Activated CD8-positive, alpha-beta memory T cell treated with anti-CD3 and anti-CD28 coated beads for 36 hours (primary cell): ENCODE results near the gene ZFR. TPM values are rescaled to one million over a fixed set of nuclear protein-coding genes. Genes with fewer than 3 reads are reported as not detected.

ENCODE experiments used
- CTCF ChIA-PET: fragments of 350-600 bp; sonication (Branson Sonifier 250); formaldehyde crosslinking; loops from one replicate; lab custom pipeline; 2021; ENCODE audit warnings: antibody characterized with exemption; lab: Charles Lee
- POLR2A ChIA-PET: fragments of 350-600 bp; sonication (Branson Sonifier 250); formaldehyde crosslinking; loops from one replicate; lab custom pipeline; 2021; ENCODE audit warnings: antibody characterized with exemption; lab: Charles Lee
- total RNA-seq, 2 experiments: library from RNA; stranded (reverse); gene quantifications; one replicate each; pipeline ENCODE4 v1.2.3, GENCODE V29; 2021

ZFR gene
- 10 to 100 TPM; 75.9 to 77.4 TPM for total RNA-seq

DNA sequence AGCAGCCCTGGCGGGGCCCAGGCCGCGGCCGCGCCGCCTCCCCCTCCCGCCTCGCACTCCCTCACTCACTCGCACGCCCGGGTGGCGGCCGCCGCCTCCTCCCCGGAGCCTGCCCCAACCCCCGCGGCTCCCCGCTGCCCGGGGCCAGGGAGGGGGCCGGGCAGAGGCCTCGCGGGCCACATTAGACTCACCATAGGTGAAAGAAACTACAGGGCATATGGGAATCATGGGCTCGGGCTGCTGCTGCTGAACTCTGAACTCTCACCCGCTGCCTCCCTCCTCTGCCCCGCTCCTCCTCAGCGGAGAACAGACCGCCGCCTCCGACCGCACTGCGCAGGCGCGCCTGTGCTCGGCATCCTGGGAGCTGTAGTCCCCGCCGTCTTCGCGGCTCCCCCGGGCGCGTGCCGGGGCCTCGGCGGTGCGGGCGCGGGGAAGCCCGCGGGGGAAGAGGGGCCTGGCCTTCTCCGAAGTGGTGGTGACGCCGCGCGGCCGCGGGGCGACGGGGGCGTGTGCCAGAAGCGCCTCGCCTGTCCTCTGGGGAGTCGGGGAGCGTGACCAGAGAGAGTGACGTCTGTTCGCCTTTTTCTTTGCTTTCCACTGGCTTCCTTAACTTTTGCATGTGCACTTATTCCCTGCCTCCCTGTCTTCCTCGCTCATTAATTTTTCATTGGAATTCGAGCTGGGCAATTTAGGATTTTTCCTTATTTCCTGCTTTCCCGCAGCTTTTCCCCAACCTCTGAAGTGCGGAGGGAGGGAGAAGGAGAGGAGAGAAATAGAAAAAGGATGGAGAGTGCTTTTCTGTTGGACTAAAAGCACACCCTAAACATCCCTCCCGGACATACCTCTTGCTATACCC lies at the start of gene ZFR:
TSS of gene ZFR (minus strand) at position 310 of the 856 bp plus-strand sequence. CDS start at position 228, 82 bp downstream.
- ChIA-PET POLR2A (interaction anchor here (0.8 to 1.3 kb wide), 4 partner anchors 18 to 146 kb away, joined by 3 to 6 read pairs (median 3); partner anchors contain the start of gene SUB1), CTCF (interaction anchor here (0.7 to 1.0 kb wide), 2 partner anchors 14 to 173 kb away, joined by 3 read pairs; no protein-coding TSS in a partner anchor)

DNA sequence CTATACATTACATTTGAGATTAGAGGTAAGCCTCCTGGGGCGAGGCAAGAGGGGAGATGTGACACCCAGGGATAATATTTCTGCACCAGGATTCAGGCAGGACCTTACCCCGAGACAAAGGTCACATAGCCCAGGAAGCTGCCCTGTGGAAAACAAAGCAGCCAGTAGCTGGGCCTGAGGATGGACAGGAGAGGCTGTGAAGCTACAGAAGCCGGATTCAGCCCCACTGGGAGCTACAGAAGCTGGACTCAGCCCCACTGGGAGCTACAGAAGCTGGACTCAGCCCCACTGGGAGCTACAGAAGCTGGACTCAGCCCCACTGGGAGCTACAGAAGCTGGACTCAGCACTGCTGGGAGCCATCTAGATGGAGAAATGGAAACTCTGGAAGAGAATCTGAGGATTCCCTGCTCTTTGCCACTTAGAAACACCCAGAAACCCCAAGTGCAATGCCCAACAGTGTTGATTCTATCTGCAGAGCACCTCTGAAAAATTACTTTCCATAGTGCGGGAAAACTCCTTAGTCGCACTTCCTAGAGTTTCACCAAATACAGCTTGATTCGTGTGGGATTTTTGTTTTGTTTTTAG lies 46.5 kb upstream of the ZFR start:
- POLR2A ChIA-PET: no interaction called here
- CTCF ChIA-PET: interaction anchor here (0.9 to 4.8 kb wide), 6 partner anchors 12 to 122 kb away, joined by 3 to 52 read pairs (median 6); no protein-coding TSS in a partner anchor

DNA sequence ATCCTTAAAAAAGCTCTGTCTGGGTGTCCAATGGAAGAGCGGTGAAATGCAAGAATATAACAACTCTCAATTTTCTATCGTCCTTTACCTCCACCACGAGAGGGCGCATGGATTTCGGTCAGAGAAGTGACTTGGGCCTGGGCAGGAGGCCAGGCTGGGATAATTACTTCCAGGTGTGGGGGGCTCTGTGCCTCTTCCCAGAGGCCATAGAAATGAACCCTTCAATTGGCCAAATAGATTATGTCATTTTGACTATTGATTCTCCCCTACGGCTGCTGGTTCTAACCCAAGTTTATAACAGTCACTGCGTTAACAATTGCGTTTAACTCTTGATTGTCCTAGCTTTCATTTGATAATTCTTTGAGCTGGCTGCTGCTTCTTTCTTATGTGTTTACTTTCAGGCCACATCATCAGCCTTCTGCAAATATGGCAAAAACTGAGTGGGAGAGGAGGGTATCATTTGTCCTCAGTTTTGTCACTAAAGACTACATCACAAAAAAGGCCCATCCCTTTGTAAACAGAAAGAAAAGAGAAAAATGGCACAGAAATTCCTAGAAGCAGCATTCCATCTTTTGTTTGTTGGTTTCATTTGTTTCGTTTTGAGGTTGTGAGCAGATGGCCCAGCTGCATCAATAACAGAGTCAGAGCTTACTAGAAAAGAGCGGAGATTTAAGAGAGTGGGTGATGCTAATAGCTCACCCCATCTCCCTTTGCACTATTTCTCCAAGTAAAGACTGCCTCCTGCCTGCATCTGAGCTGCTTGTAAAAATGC lies 45.4 kb upstream of the ZFR start:
- POLR2A ChIA-PET: no interaction called here
- CTCF ChIA-PET: interaction anchor here (0.7 to 4.8 kb wide), 20 partner anchors 10 to 131 kb away, joined by 3 to 52 read pairs (median 4); no protein-coding TSS in a partner anchor

DNA sequence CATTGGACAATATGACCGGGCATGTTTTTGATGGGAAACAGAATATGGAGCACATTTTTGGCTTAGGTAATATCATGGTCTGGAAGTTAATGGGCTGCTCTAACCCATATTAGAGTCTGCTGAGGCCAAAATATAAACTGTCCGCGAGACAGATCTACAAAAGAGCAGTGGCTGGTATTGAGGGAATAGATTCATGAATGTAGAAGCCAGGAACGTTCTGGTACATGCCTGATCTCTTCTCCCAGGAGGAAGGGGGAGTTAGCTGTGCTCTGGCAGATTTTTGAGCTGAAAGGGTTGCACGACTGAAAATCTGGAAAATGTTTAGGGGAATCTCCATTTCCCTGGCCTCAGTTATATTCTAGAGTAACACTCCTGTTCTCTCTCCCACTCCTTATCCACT lies 42.9 kb upstream of the ZFR start:
- ChIA-PET CTCF (interaction anchor here (1.3 to 4.8 kb wide), 3 partner anchors 39 to 102 kb away, joined by 3 to 52 read pairs (median 4); no protein-coding TSS in a partner anchor), POLR2A (no interaction called here)

DNA sequence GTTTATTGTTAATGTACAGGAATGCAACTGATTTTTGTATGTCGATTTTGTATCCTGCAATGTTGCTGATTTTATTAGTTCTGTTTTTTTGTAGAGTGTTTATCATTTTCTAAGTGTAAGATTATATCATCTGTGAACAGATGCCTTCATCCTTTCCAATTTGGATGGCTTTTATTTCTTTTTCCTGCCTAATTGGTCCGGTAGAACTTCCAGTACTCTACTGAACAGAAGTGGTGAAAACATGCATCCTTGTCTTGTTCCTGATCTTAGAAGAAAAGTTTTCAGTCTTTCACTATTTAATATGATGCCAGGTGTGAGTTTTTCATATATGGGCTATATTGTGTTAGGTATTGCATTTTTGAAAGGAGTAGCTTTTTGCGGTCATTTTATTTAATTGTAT lies 42.5 kb upstream of the ZFR start:
- ChIA-PET POLR2A (no interaction called here), CTCF (interaction anchor here (1.3 to 1.4 kb wide), 2 partner anchors 38 to 44 kb away, joined by 3 to 4 read pairs; no protein-coding TSS in a partner anchor)

- ChIA-PET POLR2A (no interaction called here), CTCF (interaction anchor here (1.3 kb wide), 1 partner anchor 108 kb away, joined by 3 read pairs; no protein-coding TSS in a partner anchor)
These were observed 37.7 kb upstream of the ZFR start for GRCh38 chr5:32482193-32482592.

DNA sequence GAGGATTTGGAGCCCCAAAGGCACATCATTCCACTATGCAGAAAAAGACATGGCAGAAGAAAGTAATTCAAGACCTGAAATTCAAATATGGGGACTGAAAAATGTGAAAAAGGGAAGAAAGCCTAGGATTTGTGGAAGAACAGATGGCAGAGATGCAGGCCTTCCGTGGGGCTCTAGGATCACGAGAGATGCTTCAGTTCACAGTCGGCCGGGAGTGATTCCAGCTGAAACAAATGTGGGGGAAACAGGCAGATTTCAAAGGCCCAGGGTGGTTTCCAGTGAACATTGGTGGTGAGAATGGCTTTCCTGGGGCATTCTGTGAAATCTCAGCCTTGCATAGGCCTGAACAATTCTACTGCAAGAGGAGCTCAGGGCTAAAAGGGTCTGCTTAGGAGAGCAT lies 34.6 kb upstream of the ZFR start:
- POLR2A ChIA-PET: no interaction called here

GRCh38 chr5:32476891-32477290 lies 32.4 kb upstream of the ZFR start:
- ChIA-PET POLR2A (no interaction called here), CTCF (interaction anchor here (1.2 kb wide), 1 partner anchor 13 kb away, joined by 3 read pairs; no protein-coding TSS in a partner anchor)

More for the DNA sequence above, 34.6 kb upstream of the ZFR start:
- CTCF ChIA-PET: no interaction called here

DNA sequence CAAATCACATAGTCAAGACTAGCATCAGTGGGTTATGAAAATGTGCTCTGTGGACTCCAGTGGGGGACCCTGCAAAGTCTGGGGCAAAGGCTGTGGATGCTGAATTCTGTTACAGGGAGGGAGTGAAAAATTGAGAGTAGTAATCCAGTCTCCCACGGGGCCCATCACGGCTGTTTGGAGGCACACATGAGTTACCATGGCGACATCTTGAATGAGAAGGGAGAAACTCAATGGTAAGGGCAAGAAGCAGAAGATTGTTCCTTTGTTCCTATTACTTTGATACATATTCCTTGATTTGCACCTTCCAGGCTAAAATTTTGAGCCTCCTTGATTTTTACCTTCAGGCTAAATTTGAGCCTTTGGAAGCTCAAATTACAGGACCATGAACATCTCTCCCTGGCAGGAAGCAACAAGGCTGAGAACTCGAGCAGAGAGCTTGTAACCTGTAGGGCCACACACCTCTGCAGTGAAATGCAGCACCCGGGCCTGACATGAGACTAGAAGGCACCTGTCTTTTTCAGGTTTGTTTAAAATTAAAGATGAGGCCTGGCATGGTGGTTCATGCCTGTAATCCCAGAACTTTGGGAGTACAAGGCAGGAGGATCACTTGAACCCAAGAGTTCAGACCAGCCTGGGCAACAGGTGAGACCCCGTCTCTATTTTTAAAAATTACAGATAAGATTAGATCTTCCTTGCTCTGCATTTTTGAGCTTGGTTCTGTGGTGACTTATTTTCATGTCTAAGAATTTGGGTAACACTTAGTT lies 31.0 kb upstream of the ZFR start:
- POLR2A ChIA-PET: no interaction called here
- CTCF ChIA-PET: no interaction called here

DNA sequence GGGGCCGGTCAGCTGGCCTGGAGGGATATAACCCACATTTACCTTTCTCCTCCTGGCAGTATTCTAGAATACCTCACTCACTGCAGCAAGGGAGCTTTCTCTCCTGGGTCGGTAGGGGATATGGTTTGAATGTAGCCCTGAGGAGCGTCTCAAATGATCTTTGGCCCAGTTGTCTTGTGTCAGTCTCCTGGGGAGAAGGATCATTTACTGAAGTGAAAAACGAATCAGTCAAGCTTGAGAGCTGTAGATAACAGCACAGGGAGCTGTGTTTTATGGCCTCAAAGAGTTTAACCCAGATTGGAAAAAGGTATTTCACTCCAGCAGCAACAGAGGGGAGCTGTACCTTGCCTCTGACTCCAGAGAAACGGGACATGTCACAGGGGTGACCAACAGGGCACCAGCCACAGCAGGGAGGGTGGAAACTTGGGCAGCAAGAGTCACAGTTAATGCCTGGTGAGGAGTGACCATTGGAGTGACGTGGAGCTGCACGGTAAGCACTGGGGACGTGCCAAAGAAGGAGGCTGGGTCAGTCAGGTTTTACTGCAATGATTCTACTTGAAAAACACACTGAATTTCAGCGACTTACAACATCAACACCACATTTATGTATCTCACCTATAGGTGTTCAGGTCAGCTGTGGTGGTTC lies 29.8 kb upstream of the ZFR start:
- CTCF ChIA-PET: interaction anchor here (1.0 to 1.2 kb wide), 2 partner anchors 15 to 116 kb away, joined by 3 to 4 read pairs; no protein-coding TSS in a partner anchor
- POLR2A ChIA-PET: no interaction called here

- ChIA-PET POLR2A (no interaction called here), CTCF (no interaction called here)
These were observed 28.5 kb upstream of the ZFR start for GRCh38 chr5:32473072-32473471.

DNA sequence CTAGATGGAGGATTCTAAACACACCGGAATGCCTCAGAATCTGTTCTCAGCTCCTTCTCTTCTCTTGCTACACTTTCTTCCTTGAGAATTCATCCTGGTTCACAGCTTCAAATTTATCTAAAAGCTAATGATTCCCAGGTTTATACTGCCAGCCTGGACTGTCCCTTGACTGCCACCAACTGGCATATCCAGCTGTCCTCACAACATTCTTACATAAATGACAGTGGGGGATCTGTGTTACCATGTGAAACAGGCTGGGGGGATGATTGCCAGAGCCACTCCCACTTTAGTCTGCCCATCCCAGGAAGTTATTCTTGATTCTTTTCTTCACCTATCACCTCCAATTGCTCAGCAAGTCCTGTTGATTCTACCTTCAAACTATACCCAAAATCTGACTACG lies 27.2 kb upstream of the ZFR start:
- POLR2A ChIA-PET: no interaction called here
- CTCF ChIA-PET: no interaction called here

DNA sequence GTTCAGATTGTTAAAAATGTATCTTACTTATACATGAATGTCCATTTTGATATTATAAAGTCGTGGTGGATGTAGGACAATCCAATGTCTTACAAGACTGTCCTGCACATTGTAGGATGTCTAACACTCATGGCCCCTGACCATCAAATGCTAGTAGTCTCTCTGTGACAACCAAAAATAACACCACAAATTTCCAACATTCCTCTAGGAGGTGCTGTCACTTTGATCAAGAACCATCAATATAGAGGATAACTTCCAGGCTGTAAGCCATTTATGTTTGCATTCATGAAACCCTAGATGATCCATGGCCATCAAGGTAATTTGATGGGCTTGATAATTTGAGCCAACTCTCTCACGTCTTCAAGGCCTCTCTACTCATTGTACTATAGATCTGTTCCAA lies 20.5 kb upstream of the ZFR start:
- ChIA-PET POLR2A (no interaction called here), CTCF (no interaction called here)

DNA sequence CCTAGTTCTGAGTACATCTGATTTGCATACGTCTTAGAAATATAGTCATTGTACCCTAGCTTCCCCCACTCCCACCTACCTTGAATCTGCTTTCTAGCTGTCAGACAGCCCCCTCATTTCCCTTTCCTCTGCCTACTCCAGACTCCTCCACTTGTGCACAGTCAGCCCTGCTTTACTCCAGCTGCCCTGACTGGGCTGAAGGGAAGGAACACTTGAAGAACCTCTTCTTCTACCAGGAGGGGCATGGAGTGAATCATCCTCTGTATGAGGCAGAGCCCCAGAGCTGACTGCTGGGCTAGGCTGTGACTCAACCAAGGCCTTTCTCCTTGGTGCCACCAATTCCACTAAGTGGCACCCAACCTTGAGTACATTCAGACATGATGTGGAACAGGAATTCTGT lies 18.1 kb upstream of the ZFR start:
- ChIA-PET POLR2A (interaction anchor here (0.7 to 1.2 kb wide), 2 partner anchors 18 to 20 kb away, joined by 3 to 4 read pairs; no protein-coding TSS in a partner anchor), CTCF (interaction anchor here (0.9 to 2.0 kb wide), 3 partner anchors 27 to 153 kb away, joined by 4 to 5 read pairs (median 4); no protein-coding TSS in a partner anchor)

GRCh38 chr5:32461441-32462120 lies 17.0 kb upstream of the ZFR start:
- POLR2A ChIA-PET: no interaction called here

GRCh38 chr5:32460702-32461101 lies 16.2 kb upstream of the ZFR start:
- POLR2A ChIA-PET: no interaction called here
- CTCF ChIA-PET: no interaction called here

More at GRCh38 chr5:32461441-32462120, 17.0 kb upstream of the ZFR start:
- CTCF ChIA-PET: no interaction called here

GRCh38 chr5:32458880-32459495 lies 14.4 kb upstream of the ZFR start:
- ChIA-PET CTCF (interaction anchor here (1.4 kb wide), 1 partner anchor 14 kb away, joined by 3 read pairs; the partner anchor contains the start of gene ZFR), POLR2A (no interaction called here)
